Mononuclear cell (primary cell): Measurements from ENCODE around the gene CA10. TPM values are rescaled to one million over a fixed set of nuclear protein-coding genes. Genes with fewer than 3 reads are reported as not detected.

Source experiments
- H3K27me3 ChIP-seq: 2 replicates; pipeline ENCODE4 v1.6.0; 2011; ENCODE audit warnings: low read length, control low read depth; ENCODE audit not compliant: insufficient read depth
- H3K4me1 ChIP-seq: 2 replicates; pipeline ENCODE4 v1.5.1; 2011; ENCODE audit warnings: mild to moderate bottlenecking, low read length, control low read depth; ENCODE audit not compliant: insufficient read depth
- H3K4me3 ChIP-seq: 2 replicates; pipeline ENCODE4 v1.5.1; 2011; ENCODE audit warnings: mild to moderate bottlenecking, low read length, moderate library complexity
- H3K9me3 ChIP-seq: 2 replicates; pipeline ENCODE4 v1.5.1; 2011; ENCODE audit warnings: low read depth, mild to moderate bottlenecking, control low read depth, low read length
- total RNA-seq: library from RNA; depleted of rRNA; stranded (reverse); fragments of >200 nt; gene quantifications from one replicate; pipeline ENCODE4 v1.2.3, GENCODE V29; 2012

The CA10 gene
- total RNA-seq, 1 donor = 0.10 TPM

DNA sequence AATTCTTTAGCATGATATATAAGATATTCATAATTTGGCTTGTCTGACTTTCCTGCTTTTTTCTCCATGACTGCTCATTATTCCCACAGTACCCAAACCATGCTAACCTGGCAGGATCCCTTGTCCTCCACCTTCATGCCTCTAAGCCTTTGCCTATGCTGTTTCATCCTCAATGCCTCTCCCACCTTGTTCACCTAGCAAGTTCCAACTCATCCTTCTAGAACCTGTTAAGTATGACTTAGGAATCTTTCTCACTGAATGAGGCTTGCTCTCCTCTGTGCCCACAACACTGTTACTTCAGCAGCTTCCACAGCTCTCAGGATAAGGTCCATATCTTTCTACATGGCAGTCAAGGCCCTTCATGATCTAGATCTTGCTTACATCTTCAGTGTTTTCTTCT is 34.0 kb downstream of the CA10 start:
- Histone ChIP-seq H3K4me3 (no peak overlapping the region), H3K4me1 (no peaks in the 10 kb centered on the region), H3K27me3 (no peaks in the 10 kb centered on the region), H3K9me3 (no peaks in the 10 kb centered on the region)

DNA sequence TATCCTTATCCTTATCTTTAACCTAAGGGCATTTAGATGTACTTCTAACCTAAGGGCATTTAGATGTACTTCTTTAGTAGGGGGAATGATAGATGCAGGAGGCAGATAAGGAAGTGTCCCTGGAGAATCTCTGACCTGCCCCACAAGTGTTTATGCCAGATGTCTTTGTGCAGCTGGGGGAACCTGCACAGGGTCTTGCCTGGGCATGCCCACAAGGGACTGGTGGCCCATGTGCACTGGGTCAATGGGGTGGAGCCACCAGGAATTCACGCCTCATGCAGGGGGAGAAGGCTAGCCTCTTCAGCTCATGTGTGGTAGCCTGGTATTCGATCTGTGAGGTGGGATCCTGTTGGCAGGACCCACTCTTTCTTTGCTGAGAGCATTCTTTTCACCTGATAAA is 38.0 kb downstream of the CA10 start:
- Histone ChIP-seq H3K4me3 (no peak overlapping the region), H3K27me3 (no peaks in the 10 kb centered on the region), H3K4me1 (no peaks in the 10 kb centered on the region), H3K9me3 (no peaks in the 10 kb centered on the region)

DNA sequence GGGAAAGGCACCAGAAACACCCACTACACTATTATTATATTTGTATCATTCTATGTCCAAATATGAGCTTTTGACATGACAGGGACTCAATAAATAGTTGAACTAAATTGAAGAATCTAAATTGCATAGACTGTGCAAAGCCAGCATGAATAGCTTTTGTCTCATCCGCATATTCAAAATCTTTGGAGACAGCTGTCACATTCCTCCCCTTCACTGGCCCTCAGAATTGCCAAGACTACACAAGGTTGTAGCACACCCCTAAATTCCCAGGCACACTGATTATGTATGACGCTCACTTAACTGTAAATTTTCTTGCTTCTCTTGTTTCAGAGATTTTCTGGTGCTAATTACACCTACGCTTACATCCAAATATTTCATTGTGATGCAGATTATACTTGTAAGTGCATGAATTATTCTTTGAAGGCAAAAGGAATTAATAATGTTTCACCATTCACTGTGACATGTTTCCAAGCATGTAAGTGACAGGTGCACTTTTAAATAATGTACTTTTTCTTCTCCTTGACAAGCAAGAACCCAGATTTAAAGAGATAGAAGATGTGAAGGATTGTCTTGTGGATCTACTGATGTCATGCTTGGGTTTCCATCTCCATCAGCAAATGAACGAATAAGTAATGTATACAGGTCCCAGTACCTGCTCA is 47.5 kb downstream of the CA10 start:
- Histone ChIP-seq H3K4me3 (no peak overlapping the region), H3K4me1 (no peaks in the 10 kb centered on the region), H3K9me3 (no peaks in the 10 kb centered on the region), H3K27me3 (no peaks in the 10 kb centered on the region)

DNA sequence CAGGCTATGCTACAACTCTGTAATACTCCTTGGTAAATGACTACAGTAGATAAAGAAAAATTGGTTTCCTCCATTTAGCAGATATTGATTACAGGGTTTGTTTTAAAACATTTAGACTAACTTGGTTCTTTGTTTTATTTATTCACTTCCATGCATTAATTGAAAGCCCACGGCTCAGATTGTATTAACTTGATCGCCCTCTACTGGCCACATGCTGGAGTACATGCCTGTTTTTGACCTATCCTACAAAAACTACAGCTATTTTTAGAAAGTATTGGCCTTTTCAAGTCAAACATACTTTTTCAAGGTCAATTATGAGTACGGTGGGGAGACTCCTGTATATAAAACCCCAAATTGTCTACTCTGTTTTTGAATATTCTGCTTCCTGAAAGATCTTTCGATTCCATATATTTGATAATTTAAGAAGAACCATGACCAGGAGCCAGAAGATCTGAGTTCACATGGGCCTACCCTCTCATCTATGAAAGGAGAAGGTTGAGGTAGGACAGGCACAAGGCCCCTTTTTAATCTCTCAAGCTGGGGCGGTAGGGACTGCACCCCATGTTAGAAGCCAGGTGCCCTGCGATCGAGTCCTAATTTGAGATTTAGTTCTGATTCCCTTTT is 51.8 kb downstream of the CA10 start:
- H3K27me3 ChIP-seq = no peaks in the 10 kb centered on the region
- no peaks in the 10 kb centered on the region for H3K4me1 ChIP-seq
- H3K4me3 ChIP-seq = no peak overlapping the region
- H3K9me3 ChIP-seq = no peaks in the 10 kb centered on the region

DNA sequence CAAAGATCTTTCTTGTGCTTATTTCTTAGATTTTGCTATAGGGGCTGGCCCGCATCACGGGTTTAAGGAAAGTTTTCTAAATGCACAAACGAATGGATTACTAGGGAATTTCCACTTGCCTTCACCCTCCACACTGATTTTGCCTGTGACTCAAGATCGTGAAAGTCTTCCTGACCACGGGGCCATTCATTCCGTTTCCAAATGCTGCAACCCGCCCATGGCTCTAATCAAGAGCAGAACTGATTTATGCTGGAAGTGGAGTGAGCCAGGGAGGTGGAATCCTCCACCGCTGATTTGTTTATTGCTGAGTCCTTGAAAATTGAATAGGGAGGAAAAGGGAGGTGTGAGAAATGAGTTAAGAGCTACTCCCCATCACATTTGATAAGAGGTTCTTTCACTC is 52.4 kb downstream of the CA10 start:
- no peaks in the 10 kb centered on the region for H3K9me3 ChIP-seq
- no peaks in the 10 kb centered on the region for H3K4me1 ChIP-seq
- H3K27me3 ChIP-seq = no peaks in the 10 kb centered on the region
- no peak overlapping the region for H3K4me3 ChIP-seq

DNA sequence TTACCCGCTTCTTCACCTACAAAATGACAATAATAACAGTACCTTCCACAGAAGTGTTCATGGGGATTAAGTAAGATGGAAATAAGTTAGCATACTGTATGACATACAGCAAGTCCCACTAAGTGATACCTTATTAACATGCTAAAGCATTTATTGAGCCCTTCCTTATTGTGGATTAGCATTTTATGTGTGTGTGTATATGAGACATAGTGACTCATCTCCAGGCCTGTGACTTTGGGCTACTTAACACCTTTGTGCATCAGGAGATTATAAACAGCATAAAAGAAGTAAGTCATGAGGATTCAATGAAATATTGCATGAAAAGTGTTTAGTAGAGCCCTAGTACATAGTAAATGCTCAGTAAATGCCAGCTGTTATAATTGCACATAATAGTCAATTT is 52.9 kb downstream of the CA10 start:
- Histone ChIP-seq H3K9me3 (no peaks in the 10 kb centered on the region), H3K27me3 (no peaks in the 10 kb centered on the region), H3K4me1 (no peaks in the 10 kb centered on the region), H3K4me3 (no peak overlapping the region)

DNA sequence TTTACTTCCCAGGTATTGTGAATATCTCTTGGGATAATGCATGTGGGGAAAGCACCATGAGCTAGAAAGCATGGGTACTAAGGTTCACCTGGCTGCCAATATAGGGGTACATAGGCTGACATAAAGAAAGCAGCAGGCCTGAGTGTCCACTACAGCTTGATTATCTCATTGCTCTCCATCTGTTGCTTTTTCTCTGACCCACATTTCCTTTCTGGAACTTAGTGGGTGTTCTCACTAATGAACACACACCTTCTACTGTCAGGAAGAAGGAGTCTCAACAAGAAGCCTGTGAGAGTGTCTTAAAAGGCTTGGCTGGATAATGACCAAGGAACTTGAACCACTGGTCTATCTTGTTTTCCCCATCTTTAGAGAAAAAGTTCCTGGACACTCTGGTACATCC is 62.5 kb downstream of the CA10 start:
- Histone ChIP-seq H3K4me3 (no peak overlapping the region), H3K4me1 (no peaks in the 10 kb centered on the region), H3K27me3 (no peaks in the 10 kb centered on the region), H3K9me3 (no peaks in the 10 kb centered on the region)

DNA sequence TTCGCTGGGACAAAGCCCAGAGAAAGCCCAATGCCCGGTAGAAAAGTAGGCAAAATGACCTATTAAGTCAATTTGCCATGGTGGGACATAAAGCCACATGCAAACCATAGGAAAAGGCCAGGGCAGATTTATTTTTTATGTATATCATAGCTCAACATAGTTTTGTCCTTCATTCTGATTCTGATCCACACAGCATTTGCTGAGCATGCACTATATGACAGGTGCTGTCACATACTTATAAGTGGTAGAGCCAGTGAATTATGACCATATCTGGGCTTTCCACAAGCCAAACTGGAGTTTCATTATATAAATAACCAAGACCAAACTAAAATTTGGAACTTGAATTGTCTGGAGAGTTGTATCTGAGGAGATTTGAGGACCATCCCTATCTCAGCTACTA is 74.3 kb downstream of the CA10 start:
- no peak overlapping the region for H3K4me3 ChIP-seq
- H3K9me3 ChIP-seq = no peaks in the 10 kb centered on the region
- H3K4me1 ChIP-seq = no peaks in the 10 kb centered on the region
- peaks cover 4% of the 10 kb centered on the region for H3K27me3 ChIP-seq

DNA sequence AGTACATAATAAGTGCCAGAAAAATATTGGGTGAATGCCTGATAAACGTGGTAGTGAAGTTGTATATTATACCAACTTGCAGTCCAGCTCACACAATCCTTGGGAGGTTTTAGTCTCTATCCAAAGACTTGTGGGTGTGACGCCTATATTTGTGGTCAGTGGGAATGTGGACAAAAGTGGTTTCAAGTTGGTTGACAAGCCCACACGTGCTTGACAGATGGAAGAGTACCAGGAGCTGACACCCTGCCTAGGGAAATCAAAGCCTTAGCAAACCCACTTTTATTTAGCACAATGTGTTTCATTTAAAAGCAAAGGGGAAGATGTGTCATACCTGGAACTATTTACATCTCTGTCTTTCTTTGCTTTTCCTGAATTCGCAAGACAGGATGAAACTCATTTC is 79.0 kb downstream of the CA10 start:
- no peaks in the 10 kb centered on the region for H3K27me3 ChIP-seq
- no peak overlapping the region for H3K4me3 ChIP-seq
- H3K4me1 ChIP-seq = no peaks in the 10 kb centered on the region
- H3K9me3 ChIP-seq = no peaks in the 10 kb centered on the region

DNA sequence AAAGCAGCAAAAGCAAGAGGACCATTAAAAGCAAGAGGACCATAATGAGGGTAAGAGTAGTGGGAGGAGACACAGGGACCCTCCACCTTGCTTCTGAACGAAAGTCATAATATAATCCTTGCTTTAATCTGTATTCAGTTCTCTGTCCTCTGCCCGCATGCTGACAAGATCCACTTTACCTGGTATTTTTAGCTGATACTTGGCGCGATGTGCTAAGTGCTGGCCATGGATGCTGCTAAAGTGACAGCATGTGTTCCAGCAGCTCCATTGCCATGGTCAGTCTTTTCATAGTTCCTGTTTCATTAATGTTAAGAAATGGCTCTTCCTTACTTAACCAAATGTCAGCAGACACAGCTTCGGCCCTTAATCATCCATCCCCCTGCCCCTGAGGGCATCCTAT is 86.8 kb downstream of the CA10 start:
- no peak overlapping the region for H3K4me3 ChIP-seq
- H3K4me1 ChIP-seq = no peaks in the 10 kb centered on the region
- H3K9me3 ChIP-seq = no peaks in the 10 kb centered on the region
- no peaks in the 10 kb centered on the region for H3K27me3 ChIP-seq

DNA sequence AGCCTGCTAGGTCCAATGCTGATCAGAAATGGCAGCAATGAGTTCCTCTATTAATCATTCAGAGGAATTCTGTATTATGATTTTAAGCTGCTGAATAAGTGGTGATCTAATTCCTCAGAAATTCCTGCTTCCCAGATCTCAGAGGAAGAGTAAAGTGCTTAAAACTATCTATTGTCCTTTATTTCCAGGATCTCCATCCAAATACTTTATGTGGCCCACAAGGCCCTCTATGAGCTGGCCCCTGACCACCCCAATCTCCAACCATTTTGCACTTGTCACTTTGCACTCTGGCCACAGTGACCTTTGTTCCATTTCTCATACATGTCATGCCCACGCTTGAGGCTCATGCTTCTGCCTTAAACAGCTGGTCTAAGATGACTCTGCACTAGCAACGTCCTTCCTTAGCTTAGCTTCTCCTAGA is 93.7 kb downstream of the CA10 start:
- Histone ChIP-seq H3K9me3 (no peaks in the 10 kb centered on the region), H3K4me3 (no peak overlapping the region), H3K4me1 (no peaks in the 10 kb centered on the region), H3K27me3 (no peaks in the 10 kb centered on the region)

DNA sequence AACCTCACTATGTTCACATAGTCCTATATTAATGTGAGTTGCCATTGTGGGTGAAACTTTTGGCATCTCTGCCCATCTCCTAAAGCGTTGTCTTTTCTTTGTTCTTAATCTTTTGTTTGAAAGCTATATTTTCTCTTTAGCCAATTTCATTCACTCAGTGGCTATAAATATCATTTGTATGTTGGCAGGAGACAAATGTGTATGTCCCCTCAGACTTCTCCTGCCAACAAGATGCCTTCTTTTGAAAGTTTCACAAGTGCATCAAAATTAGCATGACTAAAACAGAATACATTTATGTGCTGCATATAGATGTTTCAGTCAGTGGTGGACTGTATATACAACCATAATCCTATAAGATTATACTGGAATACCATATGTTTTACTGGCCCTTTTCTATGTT is 109.0 kb downstream of the CA10 start:
- no peaks in the 10 kb centered on the region for H3K9me3 ChIP-seq
- H3K4me3 ChIP-seq = no peak overlapping the region
- H3K27me3 ChIP-seq = no peaks in the 10 kb centered on the region
- H3K4me1 ChIP-seq = no peaks in the 10 kb centered on the region

DNA sequence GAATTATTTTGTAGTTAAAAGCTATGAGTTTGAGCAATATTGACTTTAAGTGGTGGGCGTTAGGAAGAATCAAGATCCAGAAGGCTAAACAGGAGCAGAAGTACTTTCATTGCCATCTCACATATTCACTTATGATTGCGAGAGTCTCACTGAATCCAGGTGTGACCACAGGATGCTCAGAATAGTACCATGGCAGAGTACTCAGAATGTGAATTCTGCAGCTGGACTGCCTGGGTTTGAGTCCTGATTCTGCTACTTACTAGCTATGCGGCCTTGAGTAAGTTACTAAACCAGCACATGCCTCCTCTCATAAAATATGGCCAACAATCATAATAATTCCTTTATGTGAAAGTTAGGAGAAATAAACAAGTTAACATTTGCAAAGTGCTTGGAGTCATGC is 109.5 kb downstream of the CA10 start:
- no peaks in the 10 kb centered on the region for H3K9me3 ChIP-seq
- no peaks in the 10 kb centered on the region for H3K4me1 ChIP-seq
- H3K4me3 ChIP-seq = no peak overlapping the region
- H3K27me3 ChIP-seq = no peaks in the 10 kb centered on the region

DNA sequence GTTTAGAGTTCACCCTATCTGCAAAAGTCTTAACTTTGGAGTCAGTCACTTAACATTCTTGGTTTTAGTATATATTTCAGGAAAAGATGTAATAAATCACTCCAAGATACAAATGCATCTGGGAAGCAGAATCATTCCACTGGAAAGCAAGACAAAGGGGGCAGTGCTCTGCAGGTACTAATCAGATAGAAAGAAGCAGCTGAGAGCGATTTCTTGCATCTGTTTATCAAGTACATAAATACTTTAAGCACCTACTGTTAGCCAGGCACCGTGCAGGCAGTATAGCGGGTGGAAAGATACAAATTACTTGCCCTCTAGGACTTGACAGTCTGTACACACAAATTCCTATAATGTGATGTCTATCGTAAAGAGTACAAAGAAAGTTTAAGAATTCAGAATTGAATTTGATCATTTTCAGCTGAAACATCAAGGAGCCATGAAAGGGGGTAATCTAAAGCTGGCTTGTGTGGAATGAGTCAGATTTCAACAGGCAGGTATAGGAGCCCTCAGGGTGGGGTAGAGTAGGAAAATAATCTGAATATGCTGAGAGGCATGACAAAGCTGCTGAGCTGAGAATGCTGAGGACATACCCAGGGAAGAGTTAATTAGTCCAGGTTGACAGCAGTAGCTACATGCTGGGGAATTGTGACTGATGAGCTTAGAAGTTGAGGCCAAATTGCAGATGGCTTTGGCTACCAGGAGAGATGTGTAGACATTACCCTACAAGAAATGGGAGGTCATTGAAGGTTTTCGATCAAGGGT is 110.2 kb downstream of the CA10 start:
- H3K4me3 ChIP-seq = no peak overlapping the region
- H3K27me3 ChIP-seq = no peaks in the 10 kb centered on the region
- no peaks in the 10 kb centered on the region for H3K4me1 ChIP-seq
- H3K9me3 ChIP-seq = no peaks in the 10 kb centered on the region

DNA sequence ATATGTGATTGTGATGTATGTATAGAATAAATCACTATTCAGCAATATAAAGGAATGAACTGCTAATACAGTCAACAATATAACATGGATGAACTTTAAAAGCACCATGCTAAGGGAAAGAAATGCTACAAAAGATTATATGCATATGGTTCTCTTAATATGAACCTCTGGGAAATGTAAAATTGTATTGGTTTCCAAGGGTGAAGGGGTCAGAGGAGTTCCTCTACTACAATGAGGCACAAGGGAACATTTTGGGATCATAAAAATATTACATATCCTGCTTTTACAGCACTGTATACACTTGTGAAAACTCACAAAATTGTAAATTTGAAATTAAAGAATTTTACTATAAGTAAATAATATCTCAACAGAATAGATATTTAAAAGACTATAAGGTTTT is 111.4 kb downstream of the CA10 start:
- Histone ChIP-seq H3K9me3 (no peaks in the 10 kb centered on the region), H3K27me3 (no peaks in the 10 kb centered on the region), H3K4me1 (no peaks in the 10 kb centered on the region), H3K4me3 (no peak overlapping the region)
